GM13976 (cell line): Measurements from ENCODE around the gene CLEC11A.
A peak's percentile ranks its signal among the peaks of the same experiment; 100 is the strongest.

ENCODE experiments used
- DNase-seq: peaks from one replicate; pipeline ENCODE4 v3.0.0; 2012; ENCODE audit warnings: low spot score
- CTCF ChIP-seq: IDR thresholded peaks from 2 replicates; pipeline ENCODE4 v1.5.1; 2012; ENCODE audit warnings: borderline replicate concordance, mild to moderate bottlenecking; ENCODE audit not compliant: insufficient read depth; ENCODE audit errors: extremely low read depth, missing control alignments, control extremely low read depth
- in situ Hi-C: fragments of 300-500 bp; cut with MboI; formaldehyde crosslinking; loops from one replicate; pipeline ENCODE4 v1.12.0; 2022; ENCODE audit warnings: low sequenced_read_pairs, mixed read lengths, inconsistent platforms; ENCODE audit not compliant: unreplicated experiment

The CLEC11A gene

GRCh38 chr19:50722201-50723013 is 757 bp upstream of the CLEC11A start:
- TF ChIP-seq CTCF = no peak
- no peak for DNase-seq
- in situ Hi-C loops = no loop called here

GRCh38 chr19:50723735-50724521 is 764 bp downstream of the CLEC11A start:
- in situ Hi-C loops = no loop called here
- TF ChIP-seq CTCF = no peak

GRCh38 chr19:50724522-50725217 is 1.5 kb downstream of the CLEC11A start:
- DNase-seq = peak; percentile 100
- in situ Hi-C loops = no loop called here
- peak; percentile 52 for TF ChIP-seq CTCF

More at GRCh38 chr19:50723735-50724521, 764 bp downstream of the CLEC11A start:
- DNase-seq = no peak

- in situ Hi-C loops = no loop called here
- no peak for TF ChIP-seq CTCF
- DNase-seq = no peak
Observed at GRCh38 chr19:50725218-50725910, 2.2 kb downstream of the CLEC11A start.

- DNase-seq = no peak
Observed at GRCh38 chr19:50725911-50726230, 2.7 kb downstream of the CLEC11A start.

More at GRCh38 chr19:50725911-50726230, 2.7 kb downstream of the CLEC11A start:
- in situ Hi-C loops = no loop called here
- no peak for TF ChIP-seq CTCF
